Measurements from ENCODE around the gene ZNF835.

GRCh38 chr19:56664511-56664910, 7.0 kb downstream of the ZNF835 start:
- TF ChIP-seq, protein P1, sequence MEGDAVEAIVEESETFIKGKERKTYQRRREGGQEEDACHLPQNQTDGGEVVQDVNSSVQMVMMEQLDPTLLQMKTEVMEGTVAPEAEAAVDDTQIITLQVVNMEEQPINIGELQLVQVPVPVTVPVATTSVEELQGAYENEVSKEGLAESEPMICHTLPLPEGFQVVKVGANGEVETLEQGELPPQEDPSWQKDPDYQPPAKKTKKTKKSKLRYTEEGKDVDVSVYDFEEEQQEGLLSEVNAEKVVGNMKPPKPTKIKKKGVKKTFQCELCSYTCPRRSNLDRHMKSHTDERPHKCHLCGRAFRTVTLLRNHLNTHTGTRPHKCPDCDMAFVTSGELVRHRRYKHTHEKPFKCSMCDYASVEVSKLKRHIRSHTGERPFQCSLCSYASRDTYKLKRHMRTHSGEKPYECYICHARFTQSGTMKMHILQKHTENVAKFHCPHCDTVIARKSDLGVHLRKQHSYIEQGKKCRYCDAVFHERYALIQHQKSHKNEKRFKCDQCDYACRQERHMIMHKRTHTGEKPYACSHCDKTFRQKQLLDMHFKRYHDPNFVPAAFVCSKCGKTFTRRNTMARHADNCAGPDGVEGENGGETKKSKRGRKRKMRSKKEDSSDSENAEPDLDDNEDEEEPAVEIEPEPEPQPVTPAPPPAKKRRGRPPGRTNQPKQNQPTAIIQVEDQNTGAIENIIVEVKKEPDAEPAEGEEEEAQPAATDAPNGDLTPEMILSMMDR (IDR thresholded peaks at IDR 0.05), result no peak
- TF ChIP-seq POLR2AphosphoS5 (IDR thresholded peaks at IDR 0.05; ENCODE audit: insufficient read depth in 1 of 2, low read depth in 1 of 2), result no peak

All from vagina (tissue), 2 donors.